ENCODE measurements around the gene COX6B2.

- TF ChIP-seq, protein P1, sequence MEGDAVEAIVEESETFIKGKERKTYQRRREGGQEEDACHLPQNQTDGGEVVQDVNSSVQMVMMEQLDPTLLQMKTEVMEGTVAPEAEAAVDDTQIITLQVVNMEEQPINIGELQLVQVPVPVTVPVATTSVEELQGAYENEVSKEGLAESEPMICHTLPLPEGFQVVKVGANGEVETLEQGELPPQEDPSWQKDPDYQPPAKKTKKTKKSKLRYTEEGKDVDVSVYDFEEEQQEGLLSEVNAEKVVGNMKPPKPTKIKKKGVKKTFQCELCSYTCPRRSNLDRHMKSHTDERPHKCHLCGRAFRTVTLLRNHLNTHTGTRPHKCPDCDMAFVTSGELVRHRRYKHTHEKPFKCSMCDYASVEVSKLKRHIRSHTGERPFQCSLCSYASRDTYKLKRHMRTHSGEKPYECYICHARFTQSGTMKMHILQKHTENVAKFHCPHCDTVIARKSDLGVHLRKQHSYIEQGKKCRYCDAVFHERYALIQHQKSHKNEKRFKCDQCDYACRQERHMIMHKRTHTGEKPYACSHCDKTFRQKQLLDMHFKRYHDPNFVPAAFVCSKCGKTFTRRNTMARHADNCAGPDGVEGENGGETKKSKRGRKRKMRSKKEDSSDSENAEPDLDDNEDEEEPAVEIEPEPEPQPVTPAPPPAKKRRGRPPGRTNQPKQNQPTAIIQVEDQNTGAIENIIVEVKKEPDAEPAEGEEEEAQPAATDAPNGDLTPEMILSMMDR (IDR thresholded peaks at IDR 0.05), result no peak
- TF ChIP-seq POLR2A (IDR thresholded peaks at IDR 0.05; ENCODE audit: low read depth), result no peak
- TF ChIP-seq EP300 (IDR thresholded peaks at IDR 0.05), result no peak
Observed at GRCh38 chr19:55319785-55320184, 34.7 kb downstream of the COX6B2 start.
